ENCODE results near the gene GLI1.

DNA sequence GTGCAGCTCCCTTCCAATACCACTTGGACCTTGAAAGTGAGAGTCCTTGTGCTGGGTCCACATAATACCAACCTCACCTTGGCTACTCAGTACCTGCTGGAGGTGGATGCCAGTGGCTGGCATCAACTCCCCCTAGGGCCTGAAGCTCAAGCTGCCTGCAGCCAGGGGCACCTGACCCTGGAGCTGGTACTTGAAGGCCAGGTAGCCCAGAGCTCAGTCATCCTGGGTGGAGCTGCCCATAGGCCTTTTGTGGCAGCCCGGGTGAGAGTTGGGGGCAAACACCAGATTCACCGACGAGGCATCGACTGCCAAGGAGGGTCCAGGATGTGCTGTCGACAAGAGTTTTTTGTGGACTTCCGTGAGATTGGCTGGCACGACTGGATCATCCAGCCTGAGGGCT lies 10.2 kb upstream of the GLI1 start:
- no peak for TF ChIP-seq RAD21 (IDR thresholded peaks at IDR 0.05; ENCODE audit: low read depth)
- TF ChIP-seq, protein P1, sequence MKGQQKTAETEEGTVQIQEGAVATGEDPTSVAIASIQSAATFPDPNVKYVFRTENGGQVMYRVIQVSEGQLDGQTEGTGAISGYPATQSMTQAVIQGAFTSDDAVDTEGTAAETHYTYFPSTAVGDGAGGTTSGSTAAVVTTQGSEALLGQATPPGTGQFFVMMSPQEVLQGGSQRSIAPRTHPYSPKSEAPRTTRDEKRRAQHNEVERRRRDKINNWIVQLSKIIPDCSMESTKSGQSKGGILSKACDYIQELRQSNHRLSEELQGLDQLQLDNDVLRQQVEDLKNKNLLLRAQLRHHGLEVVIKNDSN (IDR thresholded peaks at IDR 0.05) = no peak
- no peak for TF ChIP-seq TAF1 (IDR thresholded peaks at IDR 0.05; ENCODE audit: low read depth)
- TF ChIP-seq, protein P2, sequence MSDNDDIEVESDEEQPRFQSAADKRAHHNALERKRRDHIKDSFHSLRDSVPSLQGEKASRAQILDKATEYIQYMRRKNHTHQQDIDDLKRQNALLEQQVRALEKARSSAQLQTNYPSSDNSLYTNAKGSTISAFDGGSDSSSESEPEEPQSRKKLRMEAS (IDR thresholded peaks at IDR 0.05) = no peak
- TF ChIP-seq TCF12 (IDR thresholded peaks at IDR 0.05; ENCODE audit: low read depth) = no peak
- TF ChIP-seq CEBPB (IDR thresholded peaks at IDR 0.05) = no peak
- no peak for TF ChIP-seq NFIC (IDR thresholded peaks at IDR 0.05)
- no peak for TF ChIP-seq CREB1 (IDR thresholded peaks at IDR 0.05; ENCODE audit: low read depth)
- TF ChIP-seq, protein P3, sequence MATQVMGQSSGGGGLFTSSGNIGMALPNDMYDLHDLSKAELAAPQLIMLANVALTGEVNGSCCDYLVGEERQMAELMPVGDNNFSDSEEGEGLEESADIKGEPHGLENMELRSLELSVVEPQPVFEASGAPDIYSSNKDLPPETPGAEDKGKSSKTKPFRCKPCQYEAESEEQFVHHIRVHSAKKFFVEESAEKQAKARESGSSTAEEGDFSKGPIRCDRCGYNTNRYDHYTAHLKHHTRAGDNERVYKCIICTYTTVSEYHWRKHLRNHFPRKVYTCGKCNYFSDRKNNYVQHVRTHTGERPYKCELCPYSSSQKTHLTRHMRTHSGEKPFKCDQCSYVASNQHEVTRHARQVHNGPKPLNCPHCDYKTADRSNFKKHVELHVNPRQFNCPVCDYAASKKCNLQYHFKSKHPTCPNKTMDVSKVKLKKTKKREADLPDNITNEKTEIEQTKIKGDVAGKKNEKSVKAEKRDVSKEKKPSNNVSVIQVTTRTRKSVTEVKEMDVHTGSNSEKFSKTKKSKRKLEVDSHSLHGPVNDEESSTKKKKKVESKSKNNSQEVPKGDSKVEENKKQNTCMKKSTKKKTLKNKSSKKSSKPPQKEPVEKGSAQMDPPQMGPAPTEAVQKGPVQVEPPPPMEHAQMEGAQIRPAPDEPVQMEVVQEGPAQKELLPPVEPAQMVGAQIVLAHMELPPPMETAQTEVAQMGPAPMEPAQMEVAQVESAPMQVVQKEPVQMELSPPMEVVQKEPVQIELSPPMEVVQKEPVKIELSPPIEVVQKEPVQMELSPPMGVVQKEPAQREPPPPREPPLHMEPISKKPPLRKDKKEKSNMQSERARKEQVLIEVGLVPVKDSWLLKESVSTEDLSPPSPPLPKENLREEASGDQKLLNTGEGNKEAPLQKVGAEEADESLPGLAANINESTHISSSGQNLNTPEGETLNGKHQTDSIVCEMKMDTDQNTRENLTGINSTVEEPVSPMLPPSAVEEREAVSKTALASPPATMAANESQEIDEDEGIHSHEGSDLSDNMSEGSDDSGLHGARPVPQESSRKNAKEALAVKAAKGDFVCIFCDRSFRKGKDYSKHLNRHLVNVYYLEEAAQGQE (IDR thresholded peaks at IDR 0.05; ENCODE audit: low read depth) = no peak
- no peak for TF ChIP-seq EGR1 (IDR thresholded peaks at IDR 0.05)
- no peak for TF ChIP-seq EP300 (IDR thresholded peaks at IDR 0.05; ENCODE audit: borderline replicate concordance)
